ENCODE measurements around the gene PRKAA2. TPM values are rescaled to one million over a fixed set of nuclear protein-coding genes. Genes with fewer than 3 reads are reported as not detected.

The PRKAA2 gene
- total RNA-seq, 2 experiments from 2014 or later = not detected

DNA sequence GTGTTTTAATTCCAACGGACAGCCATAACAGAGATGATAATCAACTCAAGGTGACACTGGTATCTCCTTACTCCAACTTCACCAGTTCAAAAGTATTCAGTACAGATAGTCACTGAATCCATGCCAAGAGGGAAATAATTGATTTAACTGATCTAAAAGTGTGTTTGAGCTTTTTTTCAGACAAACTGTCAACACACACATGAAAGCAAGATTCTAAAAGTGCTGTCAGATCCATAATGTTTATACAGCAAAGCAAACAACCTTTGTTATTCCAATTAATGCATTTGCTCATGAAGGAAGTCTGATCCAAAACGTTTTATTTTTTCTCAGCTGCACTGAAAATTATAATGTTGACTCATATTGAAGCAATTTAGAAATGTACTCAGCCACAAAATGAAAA, 5.9 kb upstream of the PRKAA2 start:
- no peaks in the 10 kb centered on the region for H3K9me3 ChIP-seq (ENCODE audit: low read length)
- H3K4me1 ChIP-seq (ENCODE audit: insufficient read depth, low read length, poor library complexity, severe bottlenecking) = no peaks in the 10 kb centered on the region
- no peaks in the 10 kb centered on the region for H4K20me1 ChIP-seq (ENCODE audit: insufficient read depth, low read length)
- no peak overlapping the region for H3K4me2 ChIP-seq (ENCODE audit: low read length)
- no peaks in the 10 kb centered on the region for H3K79me2 ChIP-seq (ENCODE audit: insufficient read depth, low read depth, low read length)
- ChIA-PET CTCF (ENCODE audit: unreplicated experiment) (no interaction called here), POLR2A (no interaction called here)
- no TSS peak for BruUV-seq (replicated peaks)
- TF ChIP-seq, protein P1, sequence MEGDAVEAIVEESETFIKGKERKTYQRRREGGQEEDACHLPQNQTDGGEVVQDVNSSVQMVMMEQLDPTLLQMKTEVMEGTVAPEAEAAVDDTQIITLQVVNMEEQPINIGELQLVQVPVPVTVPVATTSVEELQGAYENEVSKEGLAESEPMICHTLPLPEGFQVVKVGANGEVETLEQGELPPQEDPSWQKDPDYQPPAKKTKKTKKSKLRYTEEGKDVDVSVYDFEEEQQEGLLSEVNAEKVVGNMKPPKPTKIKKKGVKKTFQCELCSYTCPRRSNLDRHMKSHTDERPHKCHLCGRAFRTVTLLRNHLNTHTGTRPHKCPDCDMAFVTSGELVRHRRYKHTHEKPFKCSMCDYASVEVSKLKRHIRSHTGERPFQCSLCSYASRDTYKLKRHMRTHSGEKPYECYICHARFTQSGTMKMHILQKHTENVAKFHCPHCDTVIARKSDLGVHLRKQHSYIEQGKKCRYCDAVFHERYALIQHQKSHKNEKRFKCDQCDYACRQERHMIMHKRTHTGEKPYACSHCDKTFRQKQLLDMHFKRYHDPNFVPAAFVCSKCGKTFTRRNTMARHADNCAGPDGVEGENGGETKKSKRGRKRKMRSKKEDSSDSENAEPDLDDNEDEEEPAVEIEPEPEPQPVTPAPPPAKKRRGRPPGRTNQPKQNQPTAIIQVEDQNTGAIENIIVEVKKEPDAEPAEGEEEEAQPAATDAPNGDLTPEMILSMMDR (conservative IDR thresholded peaks at IDR 0.05; ENCODE audit: low read length) = no peak
- no peak for TF ChIP-seq EZH2phosphoT487 (IDR thresholded peaks at IDR 0.05; ENCODE audit: borderline replicate concordance, low read depth, low read length)
- H3K4me3 ChIP-seq (ENCODE audit: low read depth, low read length, poor library complexity, severe bottlenecking) = no peak overlapping the region
- intact Hi-C loops (cut with micrococcal nuclease; ENCODE audit: unreplicated experiment) = no loop called here
- H3K27ac ChIP-seq (ENCODE audit: low read depth, low read length, poor library complexity, severe bottlenecking) = no peak overlapping the region
- H2AFZ ChIP-seq (ENCODE audit: low read length) = no peak overlapping the region
- no peaks in the 10 kb centered on the region for H3K9me2 ChIP-seq (ENCODE audit: insufficient read depth, low read length)
- H3K36me3 ChIP-seq (ENCODE audit: insufficient read depth, low read length) = no peaks in the 10 kb centered on the region
- no peak for DNase-seq (ENCODE audit: low spot score)

DNA sequence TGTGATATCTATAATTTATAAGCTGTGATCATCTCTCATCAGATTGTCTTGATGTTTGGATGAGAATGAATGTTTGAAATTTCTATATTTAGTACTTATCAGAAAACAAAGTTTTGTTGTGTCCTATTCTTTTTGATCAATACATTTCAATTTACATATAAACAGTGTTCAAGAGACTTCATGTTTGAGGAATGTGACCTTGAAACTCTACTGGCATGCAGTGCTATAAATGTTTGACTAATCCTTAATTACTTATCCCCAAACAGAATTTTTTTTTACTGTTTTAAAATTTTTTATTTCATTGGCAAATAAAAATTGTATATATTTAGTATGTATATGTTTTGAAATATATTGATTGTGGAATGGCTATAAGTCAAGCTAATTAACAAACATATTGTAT, 1.5 kb upstream of the PRKAA2 start:
- POLR2A ChIA-PET = no interaction called here
- H3K79me2 ChIP-seq (ENCODE audit: insufficient read depth, low read depth, low read length) = no peaks in the 10 kb centered on the region
- no peaks in the 10 kb centered on the region for H3K36me3 ChIP-seq (ENCODE audit: insufficient read depth, low read length)
- no peak overlapping the region for H2AFZ ChIP-seq (ENCODE audit: low read length)
- H3K4me3 ChIP-seq (ENCODE audit: low read depth, low read length, poor library complexity, severe bottlenecking) = no peak overlapping the region
- intact Hi-C loops (cut with micrococcal nuclease; ENCODE audit: unreplicated experiment) = no loop called here
- H3K9me3 ChIP-seq (ENCODE audit: low read length) = no peaks in the 10 kb centered on the region
- CTCF ChIA-PET (ENCODE audit: unreplicated experiment) = no interaction called here
- H4K20me1 ChIP-seq (ENCODE audit: insufficient read depth, low read length) = no peaks in the 10 kb centered on the region
- H3K4me2 ChIP-seq (ENCODE audit: low read length) = no peak overlapping the region
- H3K4me1 ChIP-seq (ENCODE audit: insufficient read depth, low read length, poor library complexity, severe bottlenecking) = no peaks in the 10 kb centered on the region
- DNase-seq (ENCODE audit: low spot score) = no peak
- no peak overlapping the region for H3K27ac ChIP-seq (ENCODE audit: low read depth, low read length, poor library complexity, severe bottlenecking)
- no TSS peak for BruUV-seq (replicated peaks)
- H3K9me2 ChIP-seq (ENCODE audit: insufficient read depth, low read length) = no peaks in the 10 kb centered on the region
- TF ChIP-seq, protein P1 (conservative IDR thresholded peaks at IDR 0.05; ENCODE audit: low read length) = no peak
- TF ChIP-seq EZH2phosphoT487 (IDR thresholded peaks at IDR 0.05; ENCODE audit: borderline replicate concordance, low read depth, low read length) = no peak

DNA sequence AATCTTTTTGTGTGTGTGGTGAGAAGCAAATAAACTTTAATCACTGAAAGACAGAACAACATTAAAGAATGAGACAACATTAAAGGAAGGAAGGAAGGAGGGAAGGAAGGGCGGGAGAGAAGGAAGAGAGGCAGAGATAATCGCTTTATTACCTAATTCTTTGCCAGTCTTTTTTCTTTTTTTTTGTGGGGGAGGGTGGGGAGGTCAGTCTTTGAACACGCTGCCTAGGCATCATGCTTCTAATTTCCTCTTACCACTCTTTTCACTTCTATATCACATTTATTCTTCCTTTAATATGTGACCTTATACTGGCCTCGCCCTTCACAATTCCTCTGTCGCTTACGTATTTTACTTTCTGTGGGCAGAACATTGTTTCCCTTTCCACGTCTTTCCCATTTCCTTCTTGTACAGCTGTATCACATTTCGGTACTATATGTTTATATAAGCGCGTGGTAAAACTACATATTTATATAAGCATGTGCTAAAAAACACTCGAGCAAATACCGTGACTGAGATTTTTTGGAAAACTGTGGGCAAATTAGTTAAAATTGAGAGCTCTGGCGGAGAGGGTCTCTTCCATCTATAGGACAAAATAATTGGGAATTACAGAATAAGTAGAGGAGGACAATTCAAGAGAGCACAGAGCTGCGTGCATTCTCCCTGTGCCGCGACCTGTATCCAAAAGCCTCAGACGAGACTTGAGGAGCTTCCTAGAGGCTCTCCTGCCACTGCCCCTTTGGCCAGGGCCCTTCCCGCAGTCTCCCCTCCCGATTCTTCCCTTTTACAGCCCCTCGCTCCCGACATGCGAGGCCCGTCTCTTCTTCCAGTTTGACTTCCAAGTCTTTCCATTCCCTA, 823 bp upstream of the PRKAA2 start:
- ChIA-PET CTCF (ENCODE audit: unreplicated experiment) (no interaction called here), POLR2A (no interaction called here)
- Histone ChIP-seq H4K20me1 (ENCODE audit: insufficient read depth, low read length) (no peaks in the 10 kb centered on the region), H3K9me3 (ENCODE audit: low read length) (no peaks in the 10 kb centered on the region), H3K79me2 (ENCODE audit: insufficient read depth, low read depth, low read length) (no peaks in the 10 kb centered on the region), H3K4me1 (ENCODE audit: insufficient read depth, low read length, poor library complexity, severe bottlenecking) (no peaks in the 10 kb centered on the region), H3K27ac (ENCODE audit: low read depth, low read length, poor library complexity, severe bottlenecking) (no peak overlapping the region), H3K36me3 (ENCODE audit: insufficient read depth, low read length) (no peaks in the 10 kb centered on the region), H3K9me2 (ENCODE audit: insufficient read depth, low read length) (no peaks in the 10 kb centered on the region), H2AFZ (ENCODE audit: low read length) (no peak overlapping the region), H3K4me3 (ENCODE audit: low read depth, low read length, poor library complexity, severe bottlenecking) (no peak overlapping the region), H3K4me2 (ENCODE audit: low read length) (no peak overlapping the region)
- TF ChIP-seq, protein P1 (conservative IDR thresholded peaks at IDR 0.05; ENCODE audit: low read length) = no peak
- TF ChIP-seq EZH2phosphoT487 (IDR thresholded peaks at IDR 0.05; ENCODE audit: borderline replicate concordance, low read depth, low read length) = no peak
- intact Hi-C loops (cut with micrococcal nuclease; ENCODE audit: unreplicated experiment) = no loop called here
- BruUV-seq (replicated peaks) = no TSS peak
- DNase-seq (ENCODE audit: low spot score) = no peak

All from OCI-LY7 (cell line).